Mesothelial cell of epicardium (in vitro differentiated cells): ENCODE results near the gene ERICH6B. TPM values are rescaled to one million over a fixed set of nuclear protein-coding genes. Genes with fewer than 3 reads are reported as not detected.

ENCODE experiments used
- DNase-seq, 2 experiments: peaks; one replicate each; pipeline ENCODE4 v3.0.0; 2021; ENCODE audit warnings: low spot score in 2 of 2; ENCODE audit not compliant: unreplicated experiment in 2 of 2
- H3K27ac Mint-ChIP-seq: 2 replicates; pipeline ENCODE4 v1.8.0; 2021; ENCODE audit warnings: mixed read lengths
- H3K27me3 Mint-ChIP-seq: 2 replicates; pipeline ENCODE4 v1.8.0; 2021; ENCODE audit warnings: low read depth, mixed read lengths
- H3K36me3 Mint-ChIP-seq: 2 replicates; pipeline ENCODE4 v1.8.0; 2021; ENCODE audit warnings: mixed read lengths
- H3K4me1 Mint-ChIP-seq: 2 replicates; pipeline ENCODE4 v1.8.0; 2021; ENCODE audit warnings: mixed read lengths
- H3K4me3 Mint-ChIP-seq: 2 replicates; pipeline ENCODE4 v1.8.0; 2021; ENCODE audit warnings: mild to moderate bottlenecking, moderate library complexity, mixed read lengths
- H3K9me3 Mint-ChIP-seq: 2 replicates; pipeline ENCODE4 v1.8.0; 2021; ENCODE audit warnings: mixed read lengths
- total RNA-seq: library from RNA; stranded (reverse); gene quantifications from 3 replicates; pipeline ENCODE4 v1.2.1, GENCODE V29; 2021
- TF ChIP-seq, protein P1 (sequence below): fragments of 200-600 bp; sonication (generic); IDR thresholded peaks from one replicate; pipeline ENCODE4 v1.5.0; 2021; ENCODE audit warnings: antibody characterized with exemption; ENCODE audit not compliant: unreplicated experiment

Gene ERICH6B
- total RNA-seq, 1 donor from 2014 or later, result not detected

GRCh38 chr13:45529758-45530157 lies 85.8 kb downstream of the ERICH6B start:
- DNase-seq, result no peak
- TF ChIP-seq, protein P1, sequence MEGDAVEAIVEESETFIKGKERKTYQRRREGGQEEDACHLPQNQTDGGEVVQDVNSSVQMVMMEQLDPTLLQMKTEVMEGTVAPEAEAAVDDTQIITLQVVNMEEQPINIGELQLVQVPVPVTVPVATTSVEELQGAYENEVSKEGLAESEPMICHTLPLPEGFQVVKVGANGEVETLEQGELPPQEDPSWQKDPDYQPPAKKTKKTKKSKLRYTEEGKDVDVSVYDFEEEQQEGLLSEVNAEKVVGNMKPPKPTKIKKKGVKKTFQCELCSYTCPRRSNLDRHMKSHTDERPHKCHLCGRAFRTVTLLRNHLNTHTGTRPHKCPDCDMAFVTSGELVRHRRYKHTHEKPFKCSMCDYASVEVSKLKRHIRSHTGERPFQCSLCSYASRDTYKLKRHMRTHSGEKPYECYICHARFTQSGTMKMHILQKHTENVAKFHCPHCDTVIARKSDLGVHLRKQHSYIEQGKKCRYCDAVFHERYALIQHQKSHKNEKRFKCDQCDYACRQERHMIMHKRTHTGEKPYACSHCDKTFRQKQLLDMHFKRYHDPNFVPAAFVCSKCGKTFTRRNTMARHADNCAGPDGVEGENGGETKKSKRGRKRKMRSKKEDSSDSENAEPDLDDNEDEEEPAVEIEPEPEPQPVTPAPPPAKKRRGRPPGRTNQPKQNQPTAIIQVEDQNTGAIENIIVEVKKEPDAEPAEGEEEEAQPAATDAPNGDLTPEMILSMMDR, result no peak
- Mint-ChIP-seq H3K4me1 (peaks cover 6% of the 10 kb centered on the region), H3K36me3 (peaks cover 50% of the 10 kb centered on the region), H3K27me3 (no peaks in the 10 kb centered on the region), H3K9me3 (no peaks in the 10 kb centered on the region), H3K27ac (no peak overlapping the region), H3K4me3 (no peak overlapping the region)

DNA sequence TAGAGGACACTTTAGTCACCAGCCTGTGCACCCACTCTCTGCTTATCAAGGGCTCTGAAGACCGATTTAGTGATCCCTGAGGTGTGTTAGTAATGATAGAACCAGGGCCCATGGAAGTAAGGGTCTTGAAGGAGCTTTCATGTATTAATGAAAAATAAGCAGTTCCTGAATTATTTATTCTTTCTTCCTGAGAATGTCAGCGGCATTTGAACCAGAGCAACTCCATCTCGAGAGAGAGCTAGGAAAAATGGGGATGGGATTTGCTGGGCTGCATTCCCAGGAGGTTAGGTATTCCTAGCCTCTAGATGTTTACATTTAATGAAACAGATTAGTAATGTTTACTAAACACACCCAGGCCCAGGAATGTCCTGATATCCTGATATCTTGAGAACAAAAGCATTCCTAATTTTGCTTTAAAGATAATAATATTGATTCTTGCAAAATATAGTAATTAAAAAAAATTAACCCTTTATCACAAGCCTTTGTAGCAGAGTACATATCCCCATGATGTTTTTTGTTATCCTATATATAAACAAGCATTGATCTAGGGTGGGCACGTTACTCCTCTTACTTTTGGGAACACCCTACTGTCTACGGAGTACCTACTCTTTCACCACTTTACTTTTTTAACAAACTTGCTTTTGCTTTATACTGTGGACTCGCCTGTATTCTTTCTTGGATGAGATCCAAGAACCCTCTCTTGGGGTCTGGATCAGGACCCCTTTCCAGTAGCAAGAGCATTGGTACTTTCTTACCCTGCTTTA lies 87.7 kb downstream of the ERICH6B start:
- Mint-ChIP-seq H3K27me3 (no peaks in the 10 kb centered on the region), H3K36me3 (peaks cover 42% of the 10 kb centered on the region), H3K4me3 (no peak overlapping the region), H3K4me1 (peaks cover 6% of the 10 kb centered on the region), H3K27ac (peak overlapping the region; percentile 53), H3K9me3 (no peaks in the 10 kb centered on the region)
- no peak for DNase-seq
- TF ChIP-seq, protein P1, result no peak

DNA sequence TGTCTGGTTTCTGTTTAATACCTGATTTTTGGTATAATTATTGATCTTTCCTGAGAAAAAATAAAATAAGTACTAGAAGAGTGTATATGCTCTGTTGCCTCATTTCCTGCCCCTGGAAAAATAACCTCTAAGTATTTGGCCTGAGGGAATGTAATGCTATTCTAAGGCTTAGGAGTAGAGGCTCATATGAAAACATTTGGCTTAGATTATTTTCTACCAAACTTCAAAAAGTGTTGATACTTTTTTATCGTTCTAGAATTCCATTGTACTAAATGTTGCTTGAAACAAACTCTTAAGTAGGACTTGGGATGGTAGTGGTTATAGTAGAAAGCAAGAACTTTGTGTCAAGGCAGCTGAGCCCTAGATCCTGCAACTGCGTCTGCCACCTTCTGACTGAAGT lies 93.0 kb downstream of the ERICH6B start:
- Mint-ChIP-seq H3K27ac (no peak overlapping the region), H3K4me1 (peaks cover 10% of the 10 kb centered on the region)

DNA sequence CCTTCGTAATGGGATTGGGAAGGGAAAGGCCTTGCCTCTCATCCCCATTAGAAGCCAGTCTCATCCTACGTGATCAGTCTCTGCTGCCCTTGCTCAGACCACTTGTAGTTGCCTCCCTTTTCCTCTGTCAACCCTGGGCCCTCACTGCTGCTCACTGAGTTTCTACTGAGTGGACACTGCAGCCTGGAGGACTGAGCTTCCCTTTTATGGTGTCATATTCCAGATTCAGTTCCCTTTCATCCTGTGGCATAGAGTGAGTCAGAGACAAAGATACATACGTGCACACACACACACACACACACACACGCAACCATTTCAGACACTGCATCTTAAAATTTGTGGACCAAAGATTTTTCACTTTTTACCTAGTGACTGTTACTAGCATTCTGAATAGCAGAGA lies 94.2 kb downstream of the ERICH6B start:
- TF ChIP-seq, protein P1, result no peak
- no peak for DNase-seq
- H3K27me3 Mint-ChIP-seq, result no peaks in the 10 kb centered on the region
- H3K4me3 Mint-ChIP-seq, result no peak overlapping the region
- H3K27ac Mint-ChIP-seq, result no peak overlapping the region
- no peaks in the 10 kb centered on the region for H3K9me3 Mint-ChIP-seq
- peaks cover 6% of the 10 kb centered on the region for H3K4me1 Mint-ChIP-seq
- peaks cover 44% of the 10 kb centered on the region for H3K36me3 Mint-ChIP-seq

More for the DNA sequence above, 93.0 kb downstream of the ERICH6B start:
- TF ChIP-seq, protein P1, result no peak
- Mint-ChIP-seq H3K9me3 (no peaks in the 10 kb centered on the region), H3K4me3 (no peak overlapping the region), H3K27me3 (no peaks in the 10 kb centered on the region), H3K36me3 (peaks cover 49% of the 10 kb centered on the region)
- DNase-seq, result no peak

- DNase-seq, result no peak
- TF ChIP-seq, protein P1, result no peak
- Mint-ChIP-seq H3K27me3 (no peaks in the 10 kb centered on the region), H3K9me3 (no peaks in the 10 kb centered on the region), H3K4me3 (no peak overlapping the region), H3K27ac (no peak overlapping the region), H3K4me1 (peaks cover 6% of the 10 kb centered on the region), H3K36me3 (peaks cover 34% of the 10 kb centered on the region)
These were observed 96.0 kb downstream of the ERICH6B start for GRCh38 chr13:45519493-45519892.
